ENCODE measurements around the gene ALPG. TPM values are rescaled to one million over a fixed set of nuclear protein-coding genes. Genes with fewer than 3 reads are reported as not detected.

The ALPG gene
- not detected in 2 replicates for total RNA-seq

DNA sequence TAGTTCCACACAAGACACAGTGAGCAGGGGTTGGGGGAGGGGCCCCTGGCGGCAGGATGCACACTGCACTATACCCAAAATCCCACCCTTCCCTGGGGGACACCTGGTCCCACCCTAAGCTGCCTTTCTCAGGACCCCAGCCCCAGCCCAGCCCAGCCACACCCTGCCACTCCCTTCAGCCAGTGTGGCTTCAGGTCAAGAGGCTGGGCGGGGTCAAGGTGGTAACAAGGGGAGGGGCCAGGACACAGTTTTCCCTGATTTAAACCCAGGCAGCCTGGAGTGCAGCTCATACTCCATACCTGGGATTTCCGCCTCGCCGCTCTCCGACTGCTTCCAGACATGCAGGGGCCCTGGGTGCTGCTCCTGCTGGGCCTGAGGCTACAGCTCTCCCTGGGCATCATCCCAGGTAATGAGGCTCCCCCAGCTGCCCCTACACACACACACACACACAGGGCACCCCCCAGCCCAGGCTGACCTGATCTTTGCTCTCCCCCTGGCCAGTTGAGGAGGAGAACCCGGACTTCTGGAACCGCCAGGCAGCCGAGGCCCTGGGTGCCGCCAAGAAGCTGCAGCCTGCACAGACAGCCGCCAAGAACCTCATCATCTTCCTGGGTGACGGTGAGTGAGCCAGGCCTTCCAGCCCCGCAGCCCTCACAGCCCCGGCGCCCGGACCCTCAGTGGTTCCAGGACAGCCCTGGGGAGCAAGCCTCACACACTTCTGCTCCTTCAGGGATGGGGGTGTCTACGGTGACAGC, at the start of gene ALPG:
TSS of gene ALPG (plus strand) at position 289 of the 755 bp plus-strand sequence. CDS start at position 340, 51 bp downstream.

DNA sequence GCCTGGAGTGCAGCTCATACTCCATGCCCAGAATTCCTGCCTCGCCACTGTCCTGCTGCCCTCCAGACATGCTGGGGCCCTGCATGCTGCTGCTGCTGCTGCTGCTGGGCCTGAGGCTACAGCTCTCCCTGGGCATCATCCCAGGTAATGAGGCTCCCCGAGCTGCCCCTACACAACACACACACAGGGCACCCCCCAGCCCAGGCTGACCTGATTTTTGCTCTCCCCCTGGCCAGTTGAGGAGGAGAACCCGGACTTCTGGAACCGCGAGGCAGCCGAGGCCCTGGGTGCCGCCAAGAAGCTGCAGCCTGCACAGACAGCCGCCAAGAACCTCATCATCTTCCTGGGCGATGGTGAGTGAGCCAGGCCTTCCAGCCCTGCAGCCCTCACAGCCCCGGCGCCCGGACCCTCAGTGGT, 27.9 kb upstream of the ALPG start, which contains the start of gene ALPP:
TSS of gene ALPP (plus strand) at position 17 of the 417 bp plus-strand sequence. CDS start at position 69, 52 bp downstream.

GRCh38 chr2:232455426-232456255, 49.0 kb downstream of the ALPG start, which contains the start of gene ALPI:
Gene ALPI, plus strand, starts transcription at chr2:232456153. Its CDS starts 47 bp downstream, at chr2:232456200.

Small RNAs within 50 kb of the gene (small RNA-seq; reads per million reads assigned to genes)
- not detected for gene AC068134.4

Other genes starting within 250 kb of the ALPG start
- not detected in 2 replicates for gene ALPP, start 28.1 kb upstream of the ALPG start, total RNA-seq
- gene ALPI, start 49.3 kb downstream of the ALPG start, total RNA-seq = not detected in 2 replicates
- gene ECEL1, start 81.0 kb downstream of the ALPG start, total RNA-seq = not detected in 2 replicates
- gene PRSS56, start 113.5 kb downstream of the ALPG start, total RNA-seq = not detected in 2 replicates
- gene CHRND, start 119.3 kb downstream of the ALPG start, total RNA-seq = not detected in 2 replicates
- gene CHRNG, start 132.8 kb downstream of the ALPG start, total RNA-seq = not detected in 2 replicates
- gene TIGD1, start 143.7 kb downstream of the ALPG start, total RNA-seq = 5.7 and 6.9 TPM in 2 replicates
- 99.6 and 115 TPM in 2 replicates for gene EIF4E2, start 143.8 kb downstream of the ALPG start, total RNA-seq
- gene EFHD1, start 226.8 kb downstream of the ALPG start, total RNA-seq = 0.39 and 1.3 TPM in 2 replicates

Data from articular chondrocyte of knee joint (primary cell).